PC-9 (cell line): Measurements from ENCODE around the gene F11R.

Source experiments
- EZH2 ChIP-seq: fragments of 200-600 bp; sonication (generic); IDR thresholded peaks from 2 replicates; pipeline ENCODE4 v1.8.0; 2017; ENCODE audit warnings: antibody characterized with exemption, low read depth
- TF ChIP-seq, protein P1 (sequence below): fragments of 200-600 bp; sonication (generic); conservative IDR thresholded peaks from 2 replicates; pipeline ENCODE4 v1.6.1; 2017; ENCODE audit warnings: mixed run types, antibody characterized with exemption, mild to moderate bottlenecking, moderate library complexity

DNA sequence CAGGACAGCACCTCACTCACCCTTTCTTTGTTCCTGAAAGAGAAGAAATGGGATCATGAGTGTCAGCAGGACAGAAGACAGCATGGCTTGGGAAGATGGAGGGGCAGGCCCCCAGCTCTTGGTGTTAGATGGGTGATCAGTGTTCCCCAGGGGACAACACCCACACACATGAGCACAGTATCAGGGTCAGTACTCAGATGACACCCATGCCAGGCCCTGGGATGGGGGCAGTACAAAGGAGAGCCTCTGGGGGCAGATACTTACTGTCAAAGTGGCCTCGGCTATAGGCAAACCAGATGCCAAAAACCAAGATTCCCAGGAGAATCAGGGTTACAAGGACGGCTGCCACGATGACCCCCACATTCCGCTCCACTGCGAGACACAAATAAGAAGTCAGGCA is 21.6 kb downstream of the F11R start:
- TF ChIP-seq, protein P1, sequence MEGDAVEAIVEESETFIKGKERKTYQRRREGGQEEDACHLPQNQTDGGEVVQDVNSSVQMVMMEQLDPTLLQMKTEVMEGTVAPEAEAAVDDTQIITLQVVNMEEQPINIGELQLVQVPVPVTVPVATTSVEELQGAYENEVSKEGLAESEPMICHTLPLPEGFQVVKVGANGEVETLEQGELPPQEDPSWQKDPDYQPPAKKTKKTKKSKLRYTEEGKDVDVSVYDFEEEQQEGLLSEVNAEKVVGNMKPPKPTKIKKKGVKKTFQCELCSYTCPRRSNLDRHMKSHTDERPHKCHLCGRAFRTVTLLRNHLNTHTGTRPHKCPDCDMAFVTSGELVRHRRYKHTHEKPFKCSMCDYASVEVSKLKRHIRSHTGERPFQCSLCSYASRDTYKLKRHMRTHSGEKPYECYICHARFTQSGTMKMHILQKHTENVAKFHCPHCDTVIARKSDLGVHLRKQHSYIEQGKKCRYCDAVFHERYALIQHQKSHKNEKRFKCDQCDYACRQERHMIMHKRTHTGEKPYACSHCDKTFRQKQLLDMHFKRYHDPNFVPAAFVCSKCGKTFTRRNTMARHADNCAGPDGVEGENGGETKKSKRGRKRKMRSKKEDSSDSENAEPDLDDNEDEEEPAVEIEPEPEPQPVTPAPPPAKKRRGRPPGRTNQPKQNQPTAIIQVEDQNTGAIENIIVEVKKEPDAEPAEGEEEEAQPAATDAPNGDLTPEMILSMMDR: no peak
- no peak for TF ChIP-seq EZH2
